H1 (cell line): ENCODE data around the gene YAF2. TPM values are rescaled to one million over a fixed set of nuclear protein-coding genes. Genes with fewer than 3 reads are reported as not detected.

ENCODE experiments used
- CTCF ChIA-PET: fragments of 300-600 bp; sonication (Branson Sonifier 250); formaldehyde crosslinking; loops from one replicate; lab custom pipeline; 2021; ENCODE audit not compliant: partially characterized antibody; lab: Charles Lee
- POLR2A ChIA-PET: fragments of 300-600 bp; sonication (Branson Sonifier 250); formaldehyde crosslinking; loops from one replicate; lab custom pipeline; 2021; ENCODE audit warnings: inconsistent platforms; ENCODE audit not compliant: partially characterized antibody; lab: Charles Lee
- DNase-seq, 2 experiments: peaks; one replicate each; pipeline versions ENCODE4 v3.0.0 to v3.0.0-alpha.2; 2010 to 2022; ENCODE audit warnings: low spot score in 2 of 2, low read depth in 1 of 2, mixed read lengths in 1 of 2
- FAIRE-seq: peaks from 2 replicates; lab custom pipeline; 2011; peaks lifted over from hg19 to GRCh38; lab: Jason Lieb, UNC
- H2AFZ ChIP-seq: 2 replicates; pipeline ENCODE4 v1.8.1; 2012; ENCODE audit warnings: low read length, inconsistent platforms
- H2AK5ac ChIP-seq: 2 replicates; pipeline ENCODE4 v1.6.1; 2013; ENCODE audit warnings: low read depth, low read length
- H2BK120ac ChIP-seq: replicated peaks from 2 replicates; pipeline ENCODE3; 2013; ENCODE audit warnings: low read depth, low read length, inconsistent platforms
- H2BK12ac ChIP-seq: 2 replicates; pipeline ENCODE4 v1.6.1; 2013; ENCODE audit warnings: low read depth, low read length
- H2BK15ac ChIP-seq: 2 replicates; pipeline ENCODE4 v1.6.1; 2013; ENCODE audit warnings: low read length
- H2BK20ac ChIP-seq: 2 replicates; pipeline ENCODE4 v1.6.1; 2013; ENCODE audit warnings: low read length
- H2BK5ac ChIP-seq: 2 replicates; pipeline ENCODE4 v1.6.1; 2013; ENCODE audit warnings: low read depth, low read length
- H3K14ac ChIP-seq: 2 replicates; pipeline ENCODE4 v1.6.1; 2013; ENCODE audit warnings: inconsistent platforms; ENCODE audit not compliant: insufficient read length
- H3K18ac ChIP-seq: 2 replicates; pipeline ENCODE4 v1.6.1; 2013; ENCODE audit warnings: low read length; ENCODE audit errors: extremely low read depth
- H3K23ac ChIP-seq: 2 replicates; pipeline ENCODE4 v1.6.1; 2013; ENCODE audit warnings: inconsistent platforms; ENCODE audit not compliant: insufficient read length
- H3K23me2 ChIP-seq: 2 replicates; pipeline ENCODE4 v1.6.1; 2013; ENCODE audit warnings: low read depth, low read length
- H3K27ac ChIP-seq: 2 replicates; pipeline ENCODE4 v1.6.1; 2011; ENCODE audit warnings: low read depth, low read length, inconsistent platforms
- H3K27me3 ChIP-seq, 4 experiments: replicated peaks in 1 of 4; 1 replicate in 1 of 4; 2 replicates in 3 of 4; pipeline versions ENCODE4 v1.6.1 to v1.8.1; 2011 to 2013; ENCODE audit warnings: low read length in 3 of 4, mild to moderate bottlenecking in 3 of 4, inconsistent platforms in 2 of 4, mixed read lengths in 2 of 4, moderate library complexity in 1 of 4; ENCODE audit not compliant: control insufficient read depth in 3 of 4, insufficient read depth in 3 of 4; ENCODE audit errors: extremely low read depth in 1 of 4
- H3K36me3 ChIP-seq, 4 experiments: 2 replicates each; pipeline versions ENCODE4 v1.6.1 to v1.8.1; 2011 to 2013; ENCODE audit warnings: mild to moderate bottlenecking in 4 of 4, low read length in 3 of 4, moderate library complexity in 2 of 4, control low read depth in 1 of 4, inconsistent platforms in 1 of 4; ENCODE audit not compliant: insufficient read depth in 4 of 4, control insufficient read depth in 2 of 4
- H3K4ac ChIP-seq: replicated peaks from 2 replicates; pipeline ENCODE3; 2013; ENCODE audit warnings: low read length, low read depth, mixed read lengths, inconsistent platforms; ENCODE audit not compliant: insufficient read length
- H3K4me1 ChIP-seq, 4 experiments: replicated peaks in 1 of 4; 1 replicate in 1 of 4; 2 replicates in 3 of 4; pipeline versions ENCODE4 v1.6.1 to v1.8.1; 2011 to 2013; ENCODE audit warnings: low read length in 3 of 4, inconsistent platforms in 2 of 4, mixed read lengths in 1 of 4; ENCODE audit not compliant: insufficient read depth in 4 of 4, control insufficient read depth in 3 of 4
- H3K4me2 ChIP-seq, 2 experiments: 2 replicates each; pipeline versions ENCODE4 v1.6.1 to v1.8.1; 2011 to 2013; ENCODE audit warnings: low read depth in 2 of 2, low read length in 2 of 2, control low read depth in 1 of 2, inconsistent platforms in 1 of 2, mild to moderate bottlenecking in 1 of 2; ENCODE audit not compliant: insufficient read depth in 1 of 2
- H3K4me3 ChIP-seq, 4 experiments: fragments of 200-600, 300-600 bp in 1 of 4; sonication (generic), shearing (Covaris generic), sonication (Bioruptor Twin) in 1 of 4; 2 replicates each; pipeline versions ENCODE4 v1.5.1 to v1.8.1; 2011 to 2016; ENCODE audit warnings: low read length in 4 of 4, low read depth in 3 of 4, control low read depth in 2 of 4, inconsistent platforms in 2 of 4, mild to moderate bottlenecking in 2 of 4, mixed read lengths in 1 of 4, moderate library complexity in 1 of 4; ENCODE audit not compliant: insufficient read depth in 2 of 4; ENCODE audit errors: extremely low read depth in 1 of 4
- H3K56ac ChIP-seq: replicated peaks from 2 replicates; pipeline ENCODE3; 2013; ENCODE audit warnings: low read depth, mild to moderate bottlenecking, mixed read lengths, low read length, inconsistent platforms; ENCODE audit not compliant: insufficient read length
- H3K79me1 ChIP-seq: 2 replicates; pipeline ENCODE4 v1.6.1; 2013; ENCODE audit warnings: low read depth, low read length, control low read depth
- H3K79me2 ChIP-seq, 2 experiments: 2 replicates each; pipeline versions ENCODE4 v1.6.1 to v1.8.1; 2012 to 2013; ENCODE audit warnings: low read length in 2 of 2, mild to moderate bottlenecking in 2 of 2, inconsistent platforms in 1 of 2; ENCODE audit not compliant: insufficient read depth in 2 of 2, control insufficient read depth in 1 of 2
- H3K9ac ChIP-seq, 4 experiments: replicated peaks in 1 of 4; 1 replicate in 1 of 4; 2 replicates in 3 of 4; pipeline versions ENCODE4 v1.6.1 to v1.8.1; 2011 to 2013; ENCODE audit warnings: low read depth in 3 of 4, low read length in 3 of 4, control low read depth in 2 of 4, mild to moderate bottlenecking in 2 of 4, moderate library complexity in 2 of 4, inconsistent platforms in 1 of 4; ENCODE audit errors: extremely low read depth in 1 of 4
- H3K9me3 ChIP-seq, 2 experiments: 2 replicates each; pipeline versions ENCODE4 v1.6.1 to v1.8.1; 2012 to 2013; ENCODE audit warnings: mild to moderate bottlenecking in 2 of 2, moderate library complexity in 2 of 2, control low read depth in 1 of 2, inconsistent platforms in 1 of 2, low read depth in 1 of 2, low read length in 1 of 2, mixed read lengths in 1 of 2; ENCODE audit not compliant: insufficient read depth in 2 of 2
- H4K20me1 ChIP-seq, 2 experiments: replicated peaks in 1 of 2; 2 replicates each; pipeline versions ENCODE3 to v1.8.1; 2011 to 2013; ENCODE audit warnings: inconsistent platforms in 2 of 2, low read length in 2 of 2, mild to moderate bottlenecking in 1 of 2; ENCODE audit not compliant: insufficient read depth in 2 of 2, control insufficient read depth in 1 of 2
- H4K5ac ChIP-seq: 2 replicates; pipeline ENCODE4 v1.6.1; 2013; ENCODE audit warnings: low read length, low read depth, mixed read lengths, inconsistent platforms; ENCODE audit not compliant: insufficient read length
- H4K8ac ChIP-seq: 2 replicates; pipeline ENCODE4 v1.8.0; 2013; ENCODE audit warnings: mild to moderate bottlenecking, moderate library complexity, low read length, inconsistent platforms; ENCODE audit not compliant: insufficient read depth; ENCODE audit errors: extremely low read depth
- H4K91ac ChIP-seq: replicated peaks from 2 replicates; pipeline ENCODE3; 2013; ENCODE audit warnings: low read length, mixed read lengths, inconsistent platforms; ENCODE audit not compliant: insufficient read length
- ASH2L ChIP-seq: fragments of 200-600, 300-600 bp; sonication (generic); IDR thresholded peaks from one replicate; pipeline ENCODE4 v1.7.1; 2017; ENCODE audit warnings: low read length
- CBX8 ChIP-seq: fragments of 300-800, 300-1000 bp; sonication (generic); IDR thresholded peaks from 2 replicates; pipeline ENCODE4 v1.7.1; 2016; ENCODE audit warnings: low read depth, low read length, borderline replicate concordance
- NRF1 ChIP-seq: IDR thresholded peaks from 2 replicates; pipeline ENCODE4 v1.6.1; 2011; ENCODE audit warnings: mild to moderate bottlenecking, low read depth, low read length, improper control_type of control experiment
- WGBS, 2 experiments: shearing (Covaris generic) in 1 of 2; methylation state at CpG; one replicate each; pipeline versions ENCODE4 v1.1.6 to v1.1.7; 2013 to 2015; ENCODE audit warnings: low lambda C conversion rate in 2 of 2, mixed read lengths in 2 of 2, inconsistent platforms in 1 of 2, low coverage in 1 of 2, missing lambda C conversion rate in 1 of 2; ENCODE audit not compliant: insufficient replicate concordance in 2 of 2, insufficient coverage in 1 of 2, insufficient read length in 1 of 2; ENCODE audit errors: extremely low coverage in 1 of 2, missing lambda C conversion rate in 1 of 2; 5-methylcytosine and 5-hydroxymethylcytosine counted together
- polyA plus RNA-seq, 7 experiments: library from polyadenylated mRNA; depleted of rRNA in 3 of 7; stranded (reverse) in 5 of 7; unstranded in 2 of 7; fragments of >200 nt in 5 of 7; fragments of 200-250 nt in 2 of 7; gene quantifications; 1 replicate in 5 of 7; 2 replicates in 1 of 7; 4 replicates in 1 of 7; pipeline versions ENCODE4 v1.2.1 to v1.2.3, GENCODE V29; 2011 to 2013; ENCODE audit warnings: missing spikeins in 2 of 7, mixed read lengths in 2 of 7
- total RNA-seq: library from RNA; stranded (reverse); fragmentation: NEBNext Ultra II Directional; extraction: Animal tissue kit (Norgen Biotek cat#: 25700); gene quantifications from 2 replicates; pipeline ENCODE4 v1.2.1, GENCODE V29; 2021

Gene YAF2
- total and polyA plus RNA-seq, 2 of the 8 experiments (the other 6 are each of a cell fraction or from before 2014, with no cell fraction given): 0.50 to 2.2 TPM

DNA sequence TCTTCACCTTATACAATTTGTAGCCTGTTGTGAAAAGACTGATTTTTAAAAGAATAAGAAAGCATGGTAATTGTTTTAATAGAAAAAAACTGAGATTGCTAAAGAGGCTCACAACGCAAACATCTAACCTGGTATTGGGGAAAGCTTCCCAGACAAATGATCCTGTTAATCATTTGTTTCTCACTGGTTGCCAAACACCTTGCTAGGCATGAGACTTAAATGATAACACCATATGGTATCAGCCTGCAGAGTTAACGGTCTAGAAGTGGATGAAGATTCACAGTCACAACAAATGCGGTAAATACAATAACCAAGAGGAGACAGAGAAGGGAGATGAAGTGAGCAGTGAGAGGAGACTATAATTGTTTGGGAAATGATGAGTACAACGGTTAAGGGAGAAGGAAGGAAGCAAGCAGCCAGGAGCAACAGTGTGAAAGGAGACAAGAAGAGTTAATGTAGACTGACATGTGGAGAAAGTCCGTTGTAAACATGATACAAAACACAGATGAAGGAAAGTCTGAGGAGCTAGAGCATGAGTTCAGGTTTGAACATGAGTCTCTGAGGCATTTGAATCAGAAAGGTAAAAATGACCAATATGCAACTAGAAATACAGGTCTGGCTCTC, 113.2 kb downstream of the YAF2 start:
- Histone ChIP-seq H4K8ac (no peak overlapping the region), H3K79me2 (peaks cover 0 to 28% of the 10 kb centered on the region in 2 experiments; a peak in 2 of 4 replicates), H3K14ac (no peak overlapping the region), H3K79me1 (no peaks in the 10 kb centered on the region; the same call in 1 of the 2 replicates), H4K91ac (no peak overlapping the region), H3K9me3 (no peaks in the 10 kb centered on the region), H3K23me2 (no peaks in the 10 kb centered on the region), H4K20me1 (peaks cover 0 to 5% of the 10 kb centered on the region in 2 experiments), H3K56ac (no peak overlapping the region), H2BK12ac (no peak overlapping the region), H3K36me3 (no peaks in the 10 kb centered on the region), H3K4me2 (peak overlapping the region; percentile 38; a peak in 3 of 4 replicates), H3K27ac (no peak overlapping the region), H4K5ac (no peak overlapping the region), H3K18ac (no peak overlapping the region), H3K27me3 (no peaks in the 10 kb centered on the region), H3K23ac (no peak overlapping the region), H3K4me1 (peaks cover 0 to 10% (median 6%) of the 10 kb centered on the region in 4 experiments; a peak in 5 of 7 replicates), H2BK5ac (no peak overlapping the region), H3K9ac (no peak overlapping the region), H2BK120ac (no peak overlapping the region), H2AFZ (no peak overlapping the region), H2AK5ac (no peak overlapping the region), H3K4me3 (no peak overlapping the region), H2BK15ac (no peak overlapping the region), H3K4ac (no peak overlapping the region), H2BK20ac (no peak overlapping the region)
- WGBS, 2 experiments: 71% methylated on average over 5 of the region's 5 CpGs; no CpG with 5 or more reads in 1 of the 2 experiments
- CTCF ChIA-PET: interaction anchor here (0.7 to 1.9 kb wide), 6 partner anchors 34 to 247 kb away, joined by 3 to 8 read pairs (median 3); no protein-coding TSS in a partner anchor
- POLR2A ChIA-PET: interaction anchor here (1.0 kb wide), 1 partner anchor 245 kb away, joined by 3 read pairs; no protein-coding TSS in a partner anchor
- DNase-seq (no peak), FAIRE-seq (no peak)
- no peak for TF ChIP-seq CBX8
- no peak for TF ChIP-seq ASH2L
- TF ChIP-seq NRF1: no peak
